A549 treated with CORT108297 at 1 μM for 4 hours (cell line): ENCODE measurements around the gene INTS6L. TPM values are rescaled to one million over a fixed set of nuclear protein-coding genes. Genes with fewer than 3 reads are reported as not detected.

Experiments
- total RNA-seq: library from RNA; stranded (reverse); fragments of 200-300 nt; extraction: Qiagen RNA extraction; gene quantifications from 5 replicates; pipeline ENCODE4 v1.2.3, GENCODE V29; 2022

Gene INTS6L
- 0.08 to 0.40 TPM (median 0.15 TPM) in 5 replicates for total RNA-seq

GRCh38 chrX:135520553-135521404 lies at the start of gene INTS6L:
Gene INTS6L, plus strand, starts transcription at chrX:135520660. Its CDS starts 333 bp downstream, at chrX:135520993.

Other genes with a start within 250 kb of the INTS6L start
- not detected in 5 replicates for gene ETDC, start 211.2 kb upstream of the INTS6L start, total RNA-seq
- 3.1 to 4.1 TPM (median 3.5 TPM) in 5 replicates for gene ZNF75D, start 176.6 kb upstream of the INTS6L start, total RNA-seq
- gene ZNF449, start 175.9 kb upstream of the INTS6L start, total RNA-seq = 3.0 to 4.0 TPM (median 3.5 TPM) in 5 replicates
- gene SMIM10L2A, start 98.7 kb upstream of the INTS6L start, total RNA-seq = 0.10 to 0.26 TPM (median 0.18 TPM) in 5 replicates
- gene CT45A1, start 193.0 kb downstream of the INTS6L start, total RNA-seq = not detected in 5 replicates
- gene CT45A3, start 247.5 kb downstream of the INTS6L start, total RNA-seq = 0.11 to 0.16 TPM in 2 of 5 replicates, not detected in the others